ENCODE data around the gene METTL16.

DNA sequence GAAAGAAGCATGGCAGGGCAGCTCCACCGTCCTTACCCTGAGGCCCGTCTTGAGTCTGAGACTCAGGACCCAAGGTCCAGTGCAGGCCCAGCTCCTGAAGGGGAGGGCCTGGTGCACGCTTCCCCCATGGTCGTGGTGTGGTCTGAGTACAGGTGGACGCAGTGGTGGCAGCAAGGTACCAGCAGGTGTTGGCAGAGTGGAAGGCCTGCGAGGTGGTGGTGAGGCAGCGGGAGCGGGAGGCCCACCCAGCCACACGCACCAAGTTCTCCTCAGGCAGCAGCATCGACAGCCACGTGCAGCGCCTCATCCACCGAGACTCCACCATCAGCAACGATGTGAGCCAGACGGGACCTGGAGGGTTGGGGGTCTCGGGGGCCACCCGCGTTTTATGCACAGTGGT is 138.5 kb downstream of the METTL16 start:
- TF ChIP-seq, protein P1, sequence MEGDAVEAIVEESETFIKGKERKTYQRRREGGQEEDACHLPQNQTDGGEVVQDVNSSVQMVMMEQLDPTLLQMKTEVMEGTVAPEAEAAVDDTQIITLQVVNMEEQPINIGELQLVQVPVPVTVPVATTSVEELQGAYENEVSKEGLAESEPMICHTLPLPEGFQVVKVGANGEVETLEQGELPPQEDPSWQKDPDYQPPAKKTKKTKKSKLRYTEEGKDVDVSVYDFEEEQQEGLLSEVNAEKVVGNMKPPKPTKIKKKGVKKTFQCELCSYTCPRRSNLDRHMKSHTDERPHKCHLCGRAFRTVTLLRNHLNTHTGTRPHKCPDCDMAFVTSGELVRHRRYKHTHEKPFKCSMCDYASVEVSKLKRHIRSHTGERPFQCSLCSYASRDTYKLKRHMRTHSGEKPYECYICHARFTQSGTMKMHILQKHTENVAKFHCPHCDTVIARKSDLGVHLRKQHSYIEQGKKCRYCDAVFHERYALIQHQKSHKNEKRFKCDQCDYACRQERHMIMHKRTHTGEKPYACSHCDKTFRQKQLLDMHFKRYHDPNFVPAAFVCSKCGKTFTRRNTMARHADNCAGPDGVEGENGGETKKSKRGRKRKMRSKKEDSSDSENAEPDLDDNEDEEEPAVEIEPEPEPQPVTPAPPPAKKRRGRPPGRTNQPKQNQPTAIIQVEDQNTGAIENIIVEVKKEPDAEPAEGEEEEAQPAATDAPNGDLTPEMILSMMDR (IDR thresholded peaks at IDR 0.05 in 8 of 11, conservative IDR thresholded peaks at IDR 0.05 in 3 of 11): no peak
- TF ChIP-seq POLR2A (IDR thresholded peaks at IDR 0.05) (no peak), POLR2AphosphoS5 (IDR thresholded peaks at IDR 0.05) (peak in 1 of 3 donors; percentile 40)
